BLaER1 (cell line): ENCODE measurements around the gene CRYBG3.

Source experiments
- H3K27ac ChIP-seq: shearing (Covaris generic); formaldehyde crosslinking; 2 replicates; pipeline ENCODE4 v1.8.1; 2022
- H3K27me3 ChIP-seq: shearing (Covaris generic); formaldehyde crosslinking; 2 replicates; pipeline ENCODE4 v1.8.1; 2022
- H3K36me3 ChIP-seq: shearing (Covaris generic); formaldehyde crosslinking; 2 replicates; pipeline ENCODE4 v1.8.1; 2022
- H3K4me1 ChIP-seq: shearing (Covaris generic); formaldehyde crosslinking; 2 replicates; pipeline ENCODE4 v1.8.1; 2022
- H3K4me2 ChIP-seq: shearing (Covaris generic); formaldehyde crosslinking; 2 replicates; pipeline ENCODE4 v1.8.1; 2022
- H3K4me3 ChIP-seq: shearing (Covaris generic); formaldehyde crosslinking; 2 replicates; pipeline ENCODE4 v1.8.1; 2022
- H3K9ac ChIP-seq: shearing (Covaris generic); formaldehyde crosslinking; 2 replicates; pipeline ENCODE4 v1.8.1; 2022
- H3K9me3 ChIP-seq: shearing (Covaris generic); formaldehyde crosslinking; 2 replicates; pipeline ENCODE4 v1.8.1; 2022
- H4K20me1 ChIP-seq: shearing (Covaris generic); formaldehyde crosslinking; 2 replicates; pipeline ENCODE4 v1.8.1; 2022
- Cebpa-rat ChIP-seq: shearing (Covaris generic); IDR thresholded peaks from 2 replicates; pipeline ENCODE4 v1.8.1; 2022

CRYBG3 gene

GRCh38 chr3:97954228-97954827 is 132.5 kb downstream of the CRYBG3 start:
- Histone ChIP-seq H3K9ac (no peak overlapping the region), H3K4me3 (no peak overlapping the region), H3K4me1 (peaks cover 16% of the 10 kb centered on the region), H3K4me2 (no peak overlapping the region), H3K9me3 (no peaks in the 10 kb centered on the region), H3K27me3 (no peaks in the 10 kb centered on the region), H3K36me3 (peaks cover 99% of the 10 kb centered on the region), H3K27ac (no peak overlapping the region), H4K20me1 (no peaks in the 10 kb centered on the region)
- TF ChIP-seq Cebpa-rat = no peak

DNA sequence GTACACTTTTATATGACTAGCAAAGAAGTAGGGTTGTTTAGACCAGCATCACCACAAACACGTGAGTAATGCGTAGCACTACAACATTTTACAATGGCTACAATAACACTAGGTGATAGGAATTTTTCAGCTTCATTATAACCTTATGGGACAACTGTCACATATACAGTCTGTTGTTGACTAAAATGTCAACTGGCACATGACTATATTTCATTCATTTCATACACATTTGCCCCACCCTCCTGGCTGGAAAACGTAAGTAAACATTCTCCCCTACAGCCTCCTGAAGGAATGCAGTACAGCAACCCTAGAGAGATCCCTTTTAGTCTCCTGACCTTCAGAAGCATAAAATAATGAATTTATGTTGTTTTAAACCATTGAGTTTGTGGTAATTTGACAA is 134.2 kb downstream of the CRYBG3 start:
- no peak for TF ChIP-seq Cebpa-rat
- H3K4me3 ChIP-seq = no peak overlapping the region
- H3K9me3 ChIP-seq = no peaks in the 10 kb centered on the region
- no peak overlapping the region for H3K9ac ChIP-seq
- no peak overlapping the region for H3K27ac ChIP-seq
- H4K20me1 ChIP-seq = no peaks in the 10 kb centered on the region
- H3K27me3 ChIP-seq = no peaks in the 10 kb centered on the region
- H3K36me3 ChIP-seq = peaks cover 94% of the 10 kb centered on the region
- H3K4me1 ChIP-seq = peaks cover 18% of the 10 kb centered on the region
- no peak overlapping the region for H3K4me2 ChIP-seq

DNA sequence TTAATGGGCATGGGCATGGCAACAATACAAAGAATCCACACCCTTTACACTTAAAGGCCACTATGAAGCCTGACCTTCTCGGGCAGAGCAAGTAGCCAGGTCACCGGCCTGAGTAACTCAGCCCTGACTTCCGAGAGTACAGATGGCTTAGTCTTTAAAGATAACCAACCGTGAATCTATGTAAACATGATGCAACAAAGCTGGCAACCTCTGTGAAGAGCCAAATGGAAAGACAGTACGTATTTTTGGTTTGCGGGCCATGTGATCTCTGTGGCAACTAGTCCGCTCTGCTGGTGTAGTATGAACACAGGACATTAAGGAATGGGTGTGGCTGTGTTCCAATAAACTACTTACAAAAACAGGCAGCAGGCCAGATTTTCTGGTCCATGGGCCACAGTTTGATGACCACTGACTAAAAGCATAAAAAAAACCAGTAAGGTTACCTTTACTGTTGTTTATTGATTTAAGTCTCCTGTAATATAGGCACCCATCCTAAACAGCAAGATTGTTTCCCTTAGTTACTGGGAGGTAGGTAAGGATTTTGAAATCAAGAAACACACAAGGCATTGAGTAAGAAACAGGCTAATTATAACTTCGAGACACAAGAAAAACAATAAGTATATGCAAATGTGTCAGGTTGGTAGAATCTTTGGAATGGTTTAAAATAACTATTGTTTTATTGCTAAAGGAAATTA is 136.0 kb downstream of the CRYBG3 start:
- no peak for TF ChIP-seq Cebpa-rat
- no peaks in the 10 kb centered on the region for H3K9me3 ChIP-seq
- H4K20me1 ChIP-seq = peaks cover 14% of the 10 kb centered on the region; the same call in 1 of the 2 replicates
- no peaks in the 10 kb centered on the region for H3K27me3 ChIP-seq
- H3K27ac ChIP-seq = no peak overlapping the region
- no peak overlapping the region for H3K4me2 ChIP-seq
- H3K4me3 ChIP-seq = no peak overlapping the region
- H3K9ac ChIP-seq = no peak overlapping the region
- H3K36me3 ChIP-seq = peaks cover 94% of the 10 kb centered on the region
- H3K4me1 ChIP-seq = peaks cover 18% of the 10 kb centered on the region

- Histone ChIP-seq H3K27ac (no peak overlapping the region), H3K36me3 (peaks cover 94% of the 10 kb centered on the region), H4K20me1 (peaks cover 20% of the 10 kb centered on the region; the same call in 1 of the 2 replicates), H3K4me3 (no peak overlapping the region), H3K9me3 (no peaks in the 10 kb centered on the region), H3K27me3 (no peaks in the 10 kb centered on the region), H3K4me2 (peak overlapping the region; percentile 47), H3K9ac (no peak overlapping the region), H3K4me1 (peaks cover 18% of the 10 kb centered on the region)
- TF ChIP-seq Cebpa-rat = no peak
These were observed 136.6 kb downstream of the CRYBG3 start for GRCh38 chr3:97958396-97958795.

DNA sequence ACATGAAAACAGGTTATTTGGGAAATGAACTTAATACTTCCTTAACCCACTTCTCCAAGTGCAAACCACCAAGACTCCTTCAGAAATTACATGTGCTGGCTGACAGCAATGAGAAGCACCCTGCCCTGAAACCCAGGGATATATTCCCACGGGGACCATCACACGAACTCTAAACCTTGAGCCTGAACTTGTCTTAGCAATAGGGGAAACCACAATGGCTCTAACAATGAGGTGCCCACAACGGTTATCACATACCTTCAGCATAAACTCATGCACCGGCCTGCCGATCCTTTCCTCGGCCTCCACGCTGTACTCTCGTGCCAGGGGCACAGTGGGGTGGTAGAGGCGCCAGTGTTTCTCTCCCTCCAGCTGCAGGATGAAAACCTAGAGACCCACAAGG is 137.0 kb downstream of the CRYBG3 start:
- peak overlapping the region; percentile 47 for H3K4me2 ChIP-seq
- no peak overlapping the region for H3K4me3 ChIP-seq
- H3K36me3 ChIP-seq = peaks cover 94% of the 10 kb centered on the region
- H3K9me3 ChIP-seq = no peaks in the 10 kb centered on the region
- 0 out of 2 replicates have a peak overlapping the region, but pooled peaks have one; percentile 13 for H3K27ac ChIP-seq
- H3K9ac ChIP-seq = no peak overlapping the region
- peaks cover 24% of the 10 kb centered on the region; the same call in 1 of the 2 replicates for H4K20me1 ChIP-seq
- no peak for TF ChIP-seq Cebpa-rat
- peaks cover 18% of the 10 kb centered on the region for H3K4me1 ChIP-seq
- H3K27me3 ChIP-seq = no peaks in the 10 kb centered on the region

GRCh38 chr3:97959872-97960271 is 138.1 kb downstream of the CRYBG3 start:
- H3K4me1 ChIP-seq = peaks cover 17% of the 10 kb centered on the region
- H3K36me3 ChIP-seq = peaks cover 94% of the 10 kb centered on the region
- H3K9me3 ChIP-seq = no peaks in the 10 kb centered on the region
- H3K27me3 ChIP-seq = no peaks in the 10 kb centered on the region
- no peak overlapping the region for H3K4me3 ChIP-seq
- no peak overlapping the region for H3K4me2 ChIP-seq
- H3K9ac ChIP-seq = no peak overlapping the region
- H3K27ac ChIP-seq = no peak overlapping the region
- no peak for TF ChIP-seq Cebpa-rat
- peaks cover 32% of the 10 kb centered on the region; the same call in 1 of the 2 replicates for H4K20me1 ChIP-seq

- Histone ChIP-seq H3K36me3 (peaks cover 94% of the 10 kb centered on the region), H3K4me1 (peaks cover 12% of the 10 kb centered on the region), H3K27ac (no peak overlapping the region), H3K4me2 (no peak overlapping the region), H3K9me3 (no peaks in the 10 kb centered on the region), H4K20me1 (peaks cover 38% of the 10 kb centered on the region; the same call in 1 of the 2 replicates), H3K4me3 (no peak overlapping the region), H3K9ac (no peak overlapping the region), H3K27me3 (no peaks in the 10 kb centered on the region)
- TF ChIP-seq Cebpa-rat = no peak
These were observed 138.7 kb downstream of the CRYBG3 start for GRCh38 chr3:97960551-97960950.

GRCh38 chr3:97960993-97961766 is 139.4 kb downstream of the CRYBG3 start:
- Histone ChIP-seq H3K4me3 (no peak overlapping the region), H3K4me2 (no peak overlapping the region), H4K20me1 (peaks cover 40% of the 10 kb centered on the region; the same call in 1 of the 2 replicates), H3K9me3 (no peaks in the 10 kb centered on the region), H3K36me3 (peaks cover 94% of the 10 kb centered on the region), H3K27ac (no peak overlapping the region), H3K9ac (no peak overlapping the region), H3K4me1 (peaks cover 12% of the 10 kb centered on the region), H3K27me3 (no peaks in the 10 kb centered on the region)
- no peak for TF ChIP-seq Cebpa-rat

DNA sequence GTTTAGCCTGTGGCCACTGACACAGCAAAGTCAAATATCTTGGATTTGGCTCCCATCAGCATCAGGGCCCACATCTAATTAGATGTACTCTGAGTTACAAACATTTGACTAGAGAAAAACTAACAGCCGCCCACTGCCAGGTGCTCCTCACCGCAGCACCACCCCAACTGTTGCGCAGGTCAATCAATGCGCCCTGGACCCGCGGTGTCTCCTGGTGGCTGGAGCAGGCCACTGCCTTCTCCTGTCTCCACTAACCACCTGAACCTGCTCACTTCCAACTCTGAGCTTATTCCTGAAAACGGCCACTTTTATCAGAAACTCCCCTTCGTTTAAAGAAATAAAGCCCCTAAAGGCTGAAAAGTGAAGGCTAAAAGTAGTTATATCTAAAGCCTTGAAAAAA is 146.2 kb downstream of the CRYBG3 start:
- Histone ChIP-seq H3K4me3 (no peak overlapping the region), H3K4me2 (no peak overlapping the region), H3K9ac (no peak overlapping the region), H3K27me3 (no peaks in the 10 kb centered on the region), H3K4me1 (peaks cover 35% of the 10 kb centered on the region), H3K27ac (no peak overlapping the region), H3K9me3 (no peaks in the 10 kb centered on the region), H4K20me1 (peaks cover 56% of the 10 kb centered on the region), H3K36me3 (peaks cover 47% of the 10 kb centered on the region)
- no peak for TF ChIP-seq Cebpa-rat

DNA sequence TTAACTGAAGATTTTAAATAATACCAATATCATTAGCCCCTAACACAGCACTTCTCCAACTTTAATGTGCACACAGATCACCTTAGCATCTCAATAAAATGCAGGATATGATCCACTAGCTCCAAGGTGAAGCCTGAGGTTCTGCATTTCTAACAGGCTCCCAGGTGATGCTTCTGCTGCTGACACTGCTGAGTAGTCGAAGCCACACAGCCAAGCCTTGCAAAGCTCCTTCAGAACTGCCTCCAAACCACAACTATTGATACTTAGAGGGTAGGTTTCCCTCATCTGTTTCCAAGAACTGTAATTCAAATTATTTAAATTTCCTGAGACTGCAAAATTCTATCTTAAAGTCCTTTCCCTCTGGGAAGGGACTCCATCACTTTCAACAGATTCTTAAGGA is 146.6 kb downstream of the CRYBG3 start:
- H3K4me2 ChIP-seq = no peak overlapping the region
- H3K9ac ChIP-seq = no peak overlapping the region
- peaks cover 52% of the 10 kb centered on the region for H4K20me1 ChIP-seq
- no peaks in the 10 kb centered on the region for H3K27me3 ChIP-seq
- no peak for TF ChIP-seq Cebpa-rat
- peaks cover 38% of the 10 kb centered on the region for H3K4me1 ChIP-seq
- peaks cover 42% of the 10 kb centered on the region for H3K36me3 ChIP-seq
- H3K27ac ChIP-seq = no peak overlapping the region
- H3K4me3 ChIP-seq = no peak overlapping the region
- no peaks in the 10 kb centered on the region for H3K9me3 ChIP-seq
